HG03159 (cell line): Measurements from ENCODE around the gene REEP6.

Source experiments
- ATAC-seq: cut with Tn5 transposase; IDR thresholded peaks from one replicate; pipeline ENCODE4 v1.9.1; 2021; ENCODE audit warnings: mild to moderate bottlenecking, moderate library complexity; ENCODE audit not compliant: unreplicated experiment

The REEP6 gene

GRCh38 chr19:1540365-1540925 lies 49.5 kb downstream of the REEP6 start:
- no peak for ATAC-seq
